ENCODE measurements around the gene CYTH4. TPM values are rescaled to one million over a fixed set of nuclear protein-coding genes. Genes with fewer than 3 reads are reported as not detected.

CYTH4 gene
- total and polyA plus RNA-seq, 2 of the 13 experiments (the other 11 are each of a cell fraction or from before 2014, with no cell fraction given), result not detected

DNA sequence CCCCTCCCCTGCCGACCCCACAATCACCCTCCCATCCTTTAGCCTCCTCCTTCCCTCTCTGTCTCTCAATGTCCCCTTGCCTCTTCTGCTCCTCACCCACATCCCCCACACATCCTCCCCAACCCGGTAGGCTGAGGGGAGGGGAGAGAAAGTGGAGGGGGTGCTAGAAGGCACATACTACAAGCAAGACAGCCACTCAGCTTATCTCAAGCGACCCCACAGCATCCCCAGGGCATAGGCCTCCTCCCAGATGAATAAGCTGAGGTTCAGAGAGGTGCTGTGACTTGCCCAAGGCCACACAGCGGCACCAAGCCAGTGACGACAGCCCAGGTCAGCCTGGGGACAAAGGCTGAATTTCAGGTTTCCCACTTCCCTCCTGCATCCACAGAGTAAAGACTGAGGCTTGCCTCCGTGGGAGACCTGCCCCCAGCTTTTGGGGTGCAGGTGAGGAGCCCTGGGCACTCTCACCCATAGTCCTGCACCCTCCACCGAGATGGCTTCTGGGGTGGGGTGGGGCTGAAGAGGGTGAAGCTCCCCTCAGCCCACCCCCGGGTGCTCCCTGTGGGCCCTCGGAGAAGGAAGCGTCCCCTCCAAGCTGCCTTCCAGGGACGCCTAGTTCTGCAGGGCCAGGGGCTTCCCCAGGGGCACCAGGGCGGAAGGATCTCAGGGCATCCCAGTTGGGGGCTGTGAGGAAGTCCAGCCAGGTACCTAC is 38.8 kb upstream of the CYTH4 start:
- WGBS (ENCODE audit: low lambda C conversion rate), result 42% methylated on average over 10 of the region's 12 CpGs
- peaks cover 0 to 42% of the 10 kb centered on the region in 2 experiments; a peak in 3 of 5 replicates for H3K27me3 ChIP-seq (ENCODE audit: control insufficient read depth in 1 of 2, insufficient read depth in 2 of 2, low read length in 2 of 2)
- no peak for ATAC-seq
- no peak overlapping the region for H2AFZ ChIP-seq (ENCODE audit: low read length)
- intact Hi-C loops (cut with micrococcal nuclease; ENCODE audit: unreplicated experiment) (no loop called here), in situ Hi-C loops (cut with HindIII; ENCODE audit: extremely low pct_ligation_motif_present, low pct_unique_long_range_greater_than_20kb) (no loop called here)
- FAIRE-seq, result no peak
- H3K9ac ChIP-seq (ENCODE audit: insufficient read depth, low read depth, low read length), result no peak overlapping the region
- no peak overlapping the region for H3K27ac ChIP-seq (ENCODE audit: extremely low read length, insufficient read depth, low read length)
- peak; percentile 97 for TF ChIP-seq ZNF768 (CRISPR knock-in tag; IDR thresholded peaks at IDR 0.05)
- TF ChIP-seq, protein P1, sequence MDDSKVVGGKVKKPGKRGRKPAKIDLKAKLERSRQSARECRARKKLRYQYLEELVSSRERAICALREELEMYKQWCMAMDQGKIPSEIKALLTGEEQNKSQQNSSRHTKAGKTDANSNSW (CRISPR knock-in tag; IDR thresholded peaks at IDR 0.05; ENCODE audit: borderline replicate concordance), result no peak
- DNase-seq (ENCODE audit: low spot score), result no peak
- no peaks in the 10 kb centered on the region for H3K36me3 ChIP-seq (replicated peaks in 1 of 2; ENCODE audit: control insufficient read depth in 1 of 2, insufficient read depth in 2 of 2, low read length in 2 of 2)
- peaks cover 2% of the 10 kb centered on the region; the same call in 1 of the 2 replicates for H4K20me1 ChIP-seq (ENCODE audit: insufficient read depth, low read length)
- no peak overlapping the region for H3K4me2 ChIP-seq (ENCODE audit: low read depth, low read length)
- H3K79me2 ChIP-seq (ENCODE audit: insufficient read depth, low read length), result no peaks in the 10 kb centered on the region
- ChIA-PET CTCF (ENCODE audit: low intra/inter-chr PET ratio, low total read pairs) (no interaction called here), POLR2A (no interaction called here)
- 0 out of 2 replicates have a peak, but pooled peaks cover 5% of the 10 kb centered on the region for H3K4me1 ChIP-seq (ENCODE audit: insufficient read depth, low read length)
- no peaks in the 10 kb centered on the region for H3K9me3 ChIP-seq (ENCODE audit: low read length)
- H3K4me3 ChIP-seq (replicated peaks in 1 of 3; ENCODE audit: insufficient read depth in 1 of 3, low read depth in 2 of 3, low read length in 3 of 3), result no peak overlapping the region
- BruUV-seq (replicated peaks), result no TSS peak

DNA sequence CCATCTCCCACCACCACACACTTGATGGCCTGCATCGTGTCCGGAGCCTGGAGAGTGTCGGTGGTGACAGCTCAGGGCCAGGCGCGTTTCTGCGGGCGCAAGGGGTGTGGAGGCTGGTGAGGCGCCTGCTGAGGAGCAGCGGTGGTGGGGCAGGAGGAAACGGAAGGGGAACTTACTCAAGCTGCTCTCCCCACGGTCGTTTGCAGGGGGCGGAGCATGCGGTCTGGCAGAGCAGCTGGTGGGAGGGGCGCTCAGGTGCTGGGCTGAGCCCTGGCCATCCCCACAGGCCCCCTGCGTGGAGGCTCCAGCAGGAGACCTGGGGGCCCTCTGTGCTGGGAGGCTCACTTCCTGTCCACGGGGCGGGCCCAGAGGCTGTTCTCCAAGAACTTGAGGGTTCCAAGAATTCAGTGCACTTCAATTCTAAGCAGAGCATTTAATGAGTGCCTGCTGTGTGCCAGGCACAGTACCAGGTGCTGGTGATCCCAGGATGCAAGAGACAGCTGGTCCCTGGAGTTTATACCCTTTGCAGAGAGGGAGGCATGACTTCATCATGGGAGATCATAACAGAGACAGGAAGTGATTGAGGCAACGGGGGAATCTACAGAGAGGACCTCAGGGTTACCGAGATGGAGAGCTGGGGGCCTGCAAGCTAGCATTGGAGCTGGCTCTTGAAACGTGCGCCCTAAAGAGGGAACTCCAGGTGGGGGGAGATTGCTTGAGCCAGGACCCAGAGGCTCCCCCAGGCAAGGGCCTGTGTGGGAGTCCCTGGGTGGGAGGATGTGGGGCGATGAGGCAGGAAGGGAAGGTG is 38.0 kb upstream of the CYTH4 start, which contains the start of gene RAC2:
RAC2 (minus strand) TSS at position 156 of the 808 bp plus-strand sequence; CDS start at position 35, 121 bp downstream.
- H3K4me1 ChIP-seq (ENCODE audit: insufficient read depth, low read length), result 0 out of 2 replicates have a peak, but pooled peaks cover 5% of the 10 kb centered on the region
- ATAC-seq (no peak), DNase-seq (ENCODE audit: low spot score) (no peak), FAIRE-seq (no peak)
- in situ Hi-C loops (cut with HindIII; ENCODE audit: extremely low pct_ligation_motif_present, low pct_unique_long_range_greater_than_20kb), result no loop called here
- no peak within 1 kb of the TSS for H2AFZ ChIP-seq (ENCODE audit: low read length)
- no peak within 1 kb of the TSS for H3K4me3 ChIP-seq (replicated peaks in 1 of 3; ENCODE audit: insufficient read depth in 1 of 3, low read depth in 2 of 3, low read length in 3 of 3)
- peaks cover 0 to 37% of the 10 kb centered on the region in 2 experiments; a peak in 3 of 5 replicates for H3K27me3 ChIP-seq (ENCODE audit: control insufficient read depth in 1 of 2, insufficient read depth in 2 of 2, low read length in 2 of 2)
- WGBS (ENCODE audit: low lambda C conversion rate), result 53% methylated on average over 14 of the region's 23 CpGs
- peaks cover 2% of the 10 kb centered on the region; the same call in 1 of the 2 replicates for H4K20me1 ChIP-seq (ENCODE audit: insufficient read depth, low read length)
- intact Hi-C loops (cut with micrococcal nuclease; ENCODE audit: unreplicated experiment), result no loop called here
- no TSS peak for BruUV-seq (replicated peaks)
- ChIA-PET POLR2A (no interaction called here), CTCF (ENCODE audit: low intra/inter-chr PET ratio, low total read pairs) (no interaction called here)
- no peaks in the 10 kb centered on the region for H3K36me3 ChIP-seq (replicated peaks in 1 of 2; ENCODE audit: control insufficient read depth in 1 of 2, insufficient read depth in 2 of 2, low read length in 2 of 2)
- TF ChIP-seq NAIF1 (CRISPR knock-in tag; IDR thresholded peaks at IDR 0.05; ENCODE audit: borderline replicate concordance), result no peak
- TF ChIP-seq POLR2AphosphoS5 (IDR thresholded peaks at IDR 0.05; ENCODE audit: low read depth, low read length), result no peak
- TF ChIP-seq ZNF510 (CRISPR knock-in tag; IDR thresholded peaks at IDR 0.05; ENCODE audit: low read depth), result no peak
- TF ChIP-seq ZNF101 (CRISPR knock-in tag; IDR thresholded peaks at IDR 0.05; ENCODE audit: borderline replicate concordance, low read depth), result no peak
- TF ChIP-seq ZNF644 (CRISPR knock-in tag; IDR thresholded peaks at IDR 0.05; ENCODE audit: low read depth), result no peak
- TF ChIP-seq ZNF567 (CRISPR knock-in tag; IDR thresholded peaks at IDR 0.05; ENCODE audit: borderline replicate concordance), result no peak
- no peak for TF ChIP-seq NFATC3 (CRISPR knock-in tag; IDR thresholded peaks at IDR 0.05)
- no peak for TF ChIP-seq RBM22 (optimal IDR thresholded peaks at IDR 0.05; ENCODE audit: low read length)
- TF ChIP-seq ZNF460 (CRISPR knock-in tag; IDR thresholded peaks at IDR 0.05; ENCODE audit: borderline replicate concordance), result no peak
- no peak for TF ChIP-seq ASH2L (IDR thresholded peaks at IDR 0.05; ENCODE audit: insufficient read length, low read depth, low read length)
- no peak for TF ChIP-seq ELF4 (CRISPR knock-in tag; IDR thresholded peaks at IDR 0.05; ENCODE audit: borderline replicate concordance)
- H3K9ac ChIP-seq (ENCODE audit: insufficient read depth, low read depth, low read length), result no peak within 1 kb of the TSS
- H3K9me3 ChIP-seq (ENCODE audit: low read length), result no peaks in the 10 kb centered on the region
- no peak within 1 kb of the TSS for H3K27ac ChIP-seq (ENCODE audit: extremely low read length, insufficient read depth, low read length)
- no peak within 1 kb of the TSS for H3K4me2 ChIP-seq (ENCODE audit: low read depth, low read length)
- H3K79me2 ChIP-seq (ENCODE audit: insufficient read depth, low read length), result no peaks in the 10 kb centered on the region
